ENCODE data around the gene PARVA.
"Not testable (repeated sequence)": the region's sequence is repeated elsewhere in the genome, so short reads cannot be mapped to it uniquely, and the experiment has no call there.

Gene PARVA, protein sequence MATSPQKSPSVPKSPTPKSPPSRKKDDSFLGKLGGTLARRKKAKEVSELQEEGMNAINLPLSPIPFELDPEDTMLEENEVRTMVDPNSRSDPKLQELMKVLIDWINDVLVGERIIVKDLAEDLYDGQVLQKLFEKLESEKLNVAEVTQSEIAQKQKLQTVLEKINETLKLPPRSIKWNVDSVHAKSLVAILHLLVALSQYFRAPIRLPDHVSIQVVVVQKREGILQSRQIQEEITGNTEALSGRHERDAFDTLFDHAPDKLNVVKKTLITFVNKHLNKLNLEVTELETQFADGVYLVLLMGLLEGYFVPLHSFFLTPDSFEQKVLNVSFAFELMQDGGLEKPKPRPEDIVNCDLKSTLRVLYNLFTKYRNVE

DNA sequence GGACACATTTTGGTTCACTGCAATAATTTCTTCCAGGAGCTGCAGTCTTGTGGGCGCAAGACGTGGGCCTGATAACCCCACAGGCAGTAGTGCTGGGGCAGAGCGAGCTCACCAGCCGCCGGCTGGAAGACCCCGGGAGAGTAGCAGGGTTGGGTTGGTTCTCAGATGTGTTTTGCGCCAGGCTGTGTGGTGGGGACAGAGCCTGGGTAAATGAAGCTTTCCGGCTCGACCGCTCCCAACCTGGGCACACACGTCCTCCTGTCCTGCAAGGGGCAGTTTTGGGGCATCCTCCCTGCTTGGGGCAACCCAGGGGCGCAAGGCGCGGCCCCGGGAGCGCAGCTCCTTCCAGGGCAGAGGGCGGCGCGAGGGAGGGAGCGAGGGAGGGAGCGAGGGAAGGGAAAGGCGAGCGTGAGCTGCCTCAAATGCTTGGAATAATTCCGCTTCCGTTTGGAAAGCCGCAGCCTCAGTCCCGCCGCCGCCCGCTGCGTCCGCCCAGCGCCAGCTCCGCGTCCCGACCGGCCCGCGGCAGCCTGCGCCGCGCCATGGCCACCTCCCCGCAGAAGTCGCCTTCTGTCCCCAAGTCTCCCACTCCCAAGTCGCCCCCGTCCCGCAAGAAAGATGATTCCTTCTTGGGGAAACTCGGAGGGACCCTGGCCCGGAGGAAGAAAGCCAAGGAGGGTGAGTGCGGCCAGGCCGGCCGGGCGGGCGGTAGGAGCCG lies at the start of gene PARVA:
TSS of gene PARVA (plus strand) at position 466 of the 718 bp plus-strand sequence. CDS start at position 543, 77 bp downstream.
- Mint-ChIP-seq H3K4me3 (peak within 1 kb of the TSS; percentile 67), H3K4me1 (peaks cover 7% of the 10 kb centered on the region), H3K27ac (peak within 1 kb of the TSS; percentile 38), H3K9me3 (no peaks in the 10 kb centered on the region), H3K36me3 (no peaks in the 10 kb centered on the region)
- DNase-seq (ENCODE audit: low spot score in 2 of 2) (no peak), ATAC-seq (peak; percentile 33)

DNA sequence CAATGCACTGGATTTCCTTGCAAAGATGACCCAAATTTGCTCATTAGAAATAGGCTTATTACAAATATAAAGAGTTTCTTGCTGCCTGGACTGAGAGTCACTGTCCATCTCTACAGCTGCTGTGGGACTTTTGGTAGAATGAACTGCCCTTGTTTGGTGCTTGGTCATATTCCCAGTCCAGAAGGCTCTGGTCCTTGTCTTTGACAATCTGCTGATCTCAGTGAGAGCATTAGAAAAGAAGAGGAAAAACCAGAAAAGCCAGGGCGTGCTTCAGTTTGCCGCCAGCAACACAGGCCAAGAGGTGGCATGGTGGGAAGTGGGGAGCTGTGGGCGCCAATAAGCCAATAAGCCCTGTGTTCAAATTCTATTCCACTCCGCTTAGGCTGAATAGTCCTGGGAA lies 48.2 kb upstream of the PARVA start:
- DNase-seq (ENCODE audit: low spot score in 2 of 2): no peak
- Mint-ChIP-seq H3K4me1 (no peaks in the 10 kb centered on the region), H3K4me3 (no peak overlapping the region), H3K9me3 (no peaks in the 10 kb centered on the region), H3K36me3 (peaks cover 11% of the 10 kb centered on the region), H3K27ac (no peak overlapping the region)
- no peak for ATAC-seq

DNA sequence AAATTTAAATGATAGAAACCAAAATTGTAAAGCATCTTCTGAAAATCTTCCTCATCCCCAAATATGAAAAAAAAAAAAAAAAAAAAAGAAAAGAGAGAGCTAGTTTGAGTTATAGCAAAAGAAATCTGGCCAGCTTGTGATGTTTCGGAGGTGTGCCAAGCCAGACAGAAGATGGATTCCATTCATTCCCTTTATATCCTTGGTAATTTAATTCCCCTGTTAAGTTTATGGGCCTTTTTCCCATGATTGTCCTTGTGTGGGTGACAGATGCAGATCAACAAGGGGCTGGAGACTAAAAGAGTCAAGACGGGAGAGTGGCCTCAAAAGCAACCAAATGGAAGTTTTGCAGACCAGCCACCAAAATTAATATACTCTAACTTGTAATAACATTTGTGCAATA lies 47.6 kb upstream of the PARVA start:
- H3K4me1 Mint-ChIP-seq: no peaks in the 10 kb centered on the region
- ATAC-seq (no peak), DNase-seq (ENCODE audit: low spot score in 2 of 2) (no peak)
- no peaks in the 10 kb centered on the region for H3K9me3 Mint-ChIP-seq
- H3K36me3 Mint-ChIP-seq: peaks cover 11% of the 10 kb centered on the region
- H3K4me3 Mint-ChIP-seq: no peak overlapping the region
- no peak overlapping the region for H3K27ac Mint-ChIP-seq

DNA sequence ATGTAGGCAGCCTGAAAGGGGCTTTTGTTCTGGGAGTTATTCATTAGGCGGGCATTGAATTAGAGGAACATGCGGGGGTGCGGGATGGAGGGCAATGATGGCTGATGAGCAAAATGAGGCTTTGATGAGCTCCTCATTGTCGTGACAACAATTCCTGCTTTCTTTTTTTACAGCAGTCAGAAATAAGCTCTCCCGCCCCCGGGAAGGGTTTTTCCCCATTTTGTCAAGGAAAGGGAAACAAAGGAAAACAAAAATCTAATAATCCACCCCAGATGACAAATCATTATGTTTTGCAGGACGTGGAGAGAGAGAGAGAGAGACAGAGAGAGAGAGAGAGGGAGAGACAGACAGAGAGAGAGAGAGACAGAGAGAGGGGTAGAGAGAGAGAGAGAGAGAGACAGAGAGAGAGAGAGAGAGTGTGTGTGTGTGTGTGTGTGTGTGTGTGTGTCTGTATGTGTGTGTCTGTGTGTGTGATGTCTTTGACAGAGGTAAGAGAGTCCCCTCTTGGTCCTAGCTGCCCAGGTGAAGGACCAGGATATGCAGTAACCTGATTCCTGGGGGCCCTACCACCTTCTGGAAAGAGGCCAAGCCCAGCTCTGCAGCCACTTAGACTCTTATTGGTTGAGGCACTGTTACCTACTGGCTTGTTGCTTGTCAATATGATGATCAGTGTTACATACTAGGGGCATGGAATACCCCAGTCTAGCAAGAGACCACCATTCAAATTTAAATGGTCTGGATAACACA lies 46.7 kb upstream of the PARVA start:
- H3K27ac Mint-ChIP-seq: no peak overlapping the region
- H3K4me1 Mint-ChIP-seq: no peaks in the 10 kb centered on the region
- peaks cover 8% of the 10 kb centered on the region for H3K36me3 Mint-ChIP-seq
- no peaks in the 10 kb centered on the region for H3K9me3 Mint-ChIP-seq
- DNase-seq (ENCODE audit: low spot score in 2 of 2) (no peak), ATAC-seq (no peak)
- no peak overlapping the region for H3K4me3 Mint-ChIP-seq

DNA sequence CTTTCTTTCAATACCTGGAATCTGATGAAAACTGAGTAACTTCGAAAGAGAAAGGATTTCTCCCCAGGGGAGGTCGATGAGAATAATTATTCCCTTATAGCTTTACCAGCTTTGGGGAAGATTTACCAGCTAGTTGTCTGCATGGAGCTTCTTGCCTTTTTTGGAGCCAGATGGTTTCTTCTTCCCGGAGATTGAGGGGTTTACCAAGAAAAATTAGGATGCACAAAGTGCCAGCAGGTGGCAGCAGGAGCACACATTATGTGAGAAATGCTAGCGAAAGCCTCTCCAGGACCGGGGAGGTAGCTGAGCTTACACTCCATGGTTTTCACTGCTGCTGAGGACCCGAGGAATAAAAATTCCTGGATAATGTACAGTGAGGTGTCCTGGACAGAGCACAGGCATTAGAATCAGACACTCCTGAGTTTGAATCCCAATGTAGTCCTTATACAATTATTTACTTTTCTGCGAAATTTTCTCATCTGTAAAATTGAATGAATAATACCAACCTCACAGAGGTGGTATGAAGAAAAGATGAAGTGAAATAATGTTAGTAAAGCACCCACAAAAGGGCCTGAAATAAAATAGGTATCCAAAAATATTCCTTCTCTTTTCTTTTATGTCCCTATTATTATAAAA lies 46.0 kb upstream of the PARVA start:
- ATAC-seq (no peak), DNase-seq (ENCODE audit: low spot score in 2 of 2) (peak; percentile 41 to 74)
- Mint-ChIP-seq H3K36me3 (peaks cover 6% of the 10 kb centered on the region), H3K4me1 (no peaks in the 10 kb centered on the region), H3K27ac (no peak overlapping the region), H3K4me3 (no peak overlapping the region), H3K9me3 (no peaks in the 10 kb centered on the region)

DNA sequence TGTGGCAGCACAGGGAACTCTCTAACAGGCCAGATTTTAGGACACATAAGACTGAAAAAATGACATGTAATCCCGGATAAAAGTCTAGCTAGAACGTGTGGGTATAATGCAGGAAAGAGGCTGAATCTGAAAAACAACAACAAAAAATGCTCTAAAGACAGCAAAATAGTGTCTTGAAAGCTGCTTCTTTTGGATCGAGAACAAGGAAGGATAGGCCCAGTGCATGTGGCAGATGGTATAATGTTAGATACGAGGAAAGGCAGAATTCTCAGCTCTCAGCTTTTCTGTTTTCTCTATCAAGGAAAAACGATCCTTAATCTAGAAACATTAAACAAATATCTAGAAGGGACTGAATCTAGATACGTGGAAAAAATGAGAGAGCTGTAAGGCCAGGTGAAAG lies 33.8 kb upstream of the PARVA start:
- H3K4me1 Mint-ChIP-seq: no peaks in the 10 kb centered on the region
- H3K27ac Mint-ChIP-seq: no peak overlapping the region
- no peak for DNase-seq (ENCODE audit: low spot score in 2 of 2)
- H3K9me3 Mint-ChIP-seq: no peaks in the 10 kb centered on the region
- H3K4me3 Mint-ChIP-seq: no peak overlapping the region
- ATAC-seq: no peak
- H3K36me3 Mint-ChIP-seq: no peaks in the 10 kb centered on the region

DNA sequence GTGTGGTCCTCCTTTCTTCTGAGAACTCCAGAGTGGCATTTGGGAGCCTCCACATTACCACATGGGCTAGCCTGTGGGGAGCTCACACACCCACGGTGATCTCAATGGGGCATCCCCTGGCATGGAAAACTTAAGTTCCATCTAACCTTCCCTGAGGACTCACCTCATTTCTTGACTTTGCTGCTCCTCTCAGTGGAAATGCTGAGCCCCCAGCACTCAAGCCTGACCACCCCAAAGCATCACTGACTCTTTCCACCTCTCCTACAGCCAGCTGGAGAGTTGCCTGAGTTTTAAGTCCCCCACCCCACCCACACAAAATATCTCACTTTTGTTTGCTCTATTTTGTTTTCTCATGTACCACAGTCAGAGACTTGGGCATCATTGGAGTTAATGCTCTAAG lies 23.8 kb upstream of the PARVA start:
- no peak overlapping the region for H3K4me3 Mint-ChIP-seq
- H3K9me3 Mint-ChIP-seq: no peaks in the 10 kb centered on the region
- no peak overlapping the region for H3K27ac Mint-ChIP-seq
- H3K36me3 Mint-ChIP-seq: no peaks in the 10 kb centered on the region
- no peak for DNase-seq (ENCODE audit: low spot score in 2 of 2)
- H3K4me1 Mint-ChIP-seq: peaks cover 22% of the 10 kb centered on the region
- ATAC-seq: no peak

DNA sequence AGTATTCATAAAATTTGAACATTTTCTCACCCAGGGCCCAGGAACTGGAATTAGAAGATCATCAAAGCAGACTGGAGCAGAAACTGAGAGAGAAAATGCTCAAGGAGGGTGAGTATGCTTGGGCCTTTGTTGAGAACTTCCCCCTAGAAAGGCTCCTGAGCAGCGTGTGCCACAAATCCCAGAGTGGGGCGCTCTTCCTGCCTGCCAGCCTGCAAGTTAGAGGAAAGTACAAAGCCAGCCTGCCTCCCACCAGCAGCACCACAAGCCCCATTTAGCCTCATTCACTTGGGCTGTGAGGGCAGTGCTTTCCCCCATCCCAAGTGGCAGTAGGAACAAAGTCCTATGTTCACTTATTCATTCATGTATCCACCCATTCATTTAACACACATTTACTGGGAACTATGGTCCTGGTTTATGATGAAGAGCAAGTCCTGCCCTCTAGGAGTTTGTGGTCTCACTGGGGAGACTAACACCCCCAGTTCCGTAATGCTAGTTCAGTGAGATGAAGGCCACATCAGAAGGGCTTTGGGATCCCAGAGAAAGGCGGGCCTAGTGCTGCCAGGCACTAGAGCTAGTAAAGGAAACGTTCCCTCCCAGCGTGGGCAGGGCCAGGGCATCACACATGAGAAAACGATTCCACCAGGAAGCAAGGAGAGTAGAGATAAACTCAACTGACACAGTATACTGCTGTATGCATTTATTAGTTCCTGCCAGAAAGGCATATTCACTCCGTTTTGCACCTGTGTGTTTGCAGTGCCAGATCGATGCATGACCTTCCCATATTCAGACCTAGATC lies 22.4 kb upstream of the PARVA start:
- H3K4me1 Mint-ChIP-seq: peaks cover 22% of the 10 kb centered on the region
- H3K4me3 Mint-ChIP-seq: no peak overlapping the region
- DNase-seq (ENCODE audit: low spot score in 2 of 2): no peak
- no peaks in the 10 kb centered on the region for H3K36me3 Mint-ChIP-seq
- peak overlapping the region; percentile 24 for H3K27ac Mint-ChIP-seq
- no peaks in the 10 kb centered on the region for H3K9me3 Mint-ChIP-seq
- no peak for ATAC-seq

DNA sequence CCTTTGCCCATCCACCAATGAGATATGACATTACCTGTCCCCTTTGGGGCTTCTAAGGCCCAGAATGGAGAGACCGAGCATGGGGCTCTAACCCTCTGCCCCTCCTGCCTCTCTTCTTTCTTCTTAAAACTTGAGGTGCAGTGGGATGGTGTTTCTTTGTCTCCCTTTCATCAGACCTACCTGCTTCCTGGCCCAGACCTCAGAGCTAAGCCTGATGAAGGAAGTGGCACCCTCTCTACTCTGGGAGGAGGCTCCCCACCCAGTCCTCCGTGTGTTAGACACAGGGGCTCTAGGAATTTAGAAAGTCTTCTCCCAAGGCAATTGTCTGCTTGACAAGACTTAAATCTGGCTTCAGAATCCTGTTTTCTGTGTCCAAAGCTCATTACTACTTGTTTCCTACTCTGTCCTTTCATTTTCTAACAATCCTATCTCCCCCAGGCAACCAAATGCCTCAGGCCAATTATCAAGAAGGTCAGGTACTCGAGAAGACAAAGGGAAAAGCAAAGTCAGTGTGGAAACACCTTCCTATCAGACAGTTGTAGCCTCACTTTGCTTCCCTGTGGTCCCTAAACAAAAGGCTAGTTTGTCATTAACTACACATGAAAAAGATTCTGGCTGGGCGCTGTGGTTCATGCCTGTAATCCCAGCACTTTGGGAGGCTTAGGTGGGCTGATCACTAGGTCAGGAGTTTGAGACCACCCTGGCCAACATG lies 20.3 kb upstream of the PARVA start:
- peak; percentile 47 for ATAC-seq
- no peaks in the 10 kb centered on the region for H3K36me3 Mint-ChIP-seq

DNA sequence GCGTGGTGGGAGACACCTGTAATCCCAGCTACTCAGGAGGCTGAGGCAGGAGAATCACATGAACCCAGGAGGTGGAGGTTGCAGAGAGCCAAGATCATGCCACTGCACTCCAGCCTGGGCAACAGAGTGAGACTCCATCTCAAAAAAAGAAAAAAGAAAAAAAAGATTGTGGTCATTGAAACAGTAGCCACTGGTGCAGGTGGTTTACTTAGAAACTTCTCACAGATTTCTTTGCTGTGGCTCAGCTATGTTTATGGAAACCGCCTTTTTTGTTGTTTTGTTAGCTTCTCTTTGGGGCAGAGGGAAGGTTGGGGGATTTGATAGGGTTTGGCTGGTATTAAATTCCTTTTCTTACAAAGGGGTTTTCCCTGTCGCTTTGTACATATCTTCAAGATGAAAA lies 19.7 kb upstream of the PARVA start:
- not testable (repeated sequence) for H3K36me3 Mint-ChIP-seq; H3K9me3 Mint-ChIP-seq; H3K27ac Mint-ChIP-seq; H3K4me3 Mint-ChIP-seq; ATAC-seq; DNase-seq (ENCODE audit: low spot score in 2 of 2)
- peaks cover 36% of the 10 kb centered on the region for H3K4me1 Mint-ChIP-seq

More for the DNA sequence above, 20.3 kb upstream of the PARVA start:
- Mint-ChIP-seq H3K9me3 (no peaks in the 10 kb centered on the region), H3K4me1 (peaks cover 30% of the 10 kb centered on the region), H3K4me3 (no peak overlapping the region), H3K27ac (peak overlapping the region; percentile 63)
- DNase-seq (ENCODE audit: low spot score in 2 of 2): no peak

DNA sequence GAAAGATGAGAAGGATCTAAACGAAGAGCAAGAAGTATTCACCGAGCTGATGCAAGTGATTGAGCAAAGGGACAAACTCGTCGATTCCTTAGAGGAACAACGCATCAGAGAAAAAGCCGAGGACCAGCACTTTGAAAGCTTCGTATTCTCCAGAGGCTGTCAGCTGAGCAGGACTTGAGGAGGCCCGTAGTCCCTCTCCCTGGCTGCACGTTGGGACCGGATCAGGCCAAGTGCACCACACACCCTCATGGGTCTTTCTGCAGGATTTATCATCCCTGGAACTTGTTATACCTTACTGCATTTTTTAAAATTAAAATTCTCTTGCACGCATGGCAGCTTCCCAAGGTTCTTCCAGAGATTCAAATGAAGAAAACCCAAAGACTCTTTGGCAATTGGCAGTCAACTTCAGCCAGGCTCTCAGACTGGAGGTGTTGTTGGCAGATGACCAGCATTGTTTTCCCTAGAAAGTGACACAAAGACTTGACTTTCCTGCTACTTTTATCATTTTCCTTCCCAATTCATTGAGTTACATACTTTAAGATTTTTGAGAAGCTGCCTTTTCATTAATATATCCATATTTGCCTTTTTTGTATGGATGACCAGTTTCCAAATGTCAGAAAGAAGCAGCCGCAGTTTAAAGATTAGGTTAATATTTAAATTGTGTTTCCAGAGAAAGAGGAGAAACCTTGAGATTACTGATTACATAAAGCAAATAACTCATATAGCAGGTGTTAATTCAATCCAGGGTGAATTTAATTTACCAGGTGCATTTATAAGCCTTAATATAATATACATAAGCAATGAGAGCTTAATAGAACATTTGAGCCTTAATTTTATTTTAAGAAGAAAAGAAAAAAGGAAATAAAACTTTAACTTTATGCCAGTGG lies 18.8 kb upstream of the PARVA start:
- DNase-seq (ENCODE audit: low spot score in 2 of 2) (no peak), ATAC-seq (no peak)
- no peaks in the 10 kb centered on the region for H3K9me3 Mint-ChIP-seq
- no peaks in the 10 kb centered on the region for H3K36me3 Mint-ChIP-seq
- peak overlapping the region; percentile 23 for H3K27ac Mint-ChIP-seq
- no peak overlapping the region for H3K4me3 Mint-ChIP-seq
- peaks cover 40% of the 10 kb centered on the region for H3K4me1 Mint-ChIP-seq

DNA sequence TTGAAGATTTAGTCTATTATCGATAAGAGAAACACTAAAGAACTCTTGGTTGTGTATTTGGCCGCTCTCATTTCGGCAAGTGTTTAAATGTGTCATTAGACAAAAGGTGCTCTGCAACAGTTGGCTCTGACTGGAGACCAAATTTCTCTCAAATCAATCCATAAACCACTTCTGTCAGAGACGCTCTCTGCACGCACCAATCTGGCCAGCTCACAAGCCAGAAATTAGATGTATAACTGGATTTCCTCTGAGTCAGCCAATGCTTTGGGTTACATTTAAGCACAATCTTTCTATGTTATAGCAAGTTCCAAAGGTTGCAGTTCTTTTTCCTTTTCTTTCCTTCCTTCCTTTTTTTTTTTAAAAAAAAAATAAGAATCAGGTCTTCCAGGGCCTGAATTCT lies 17.6 kb upstream of the PARVA start:
- Mint-ChIP-seq H3K9me3 (no peaks in the 10 kb centered on the region), H3K4me1 (peaks cover 48% of the 10 kb centered on the region)

DNA sequence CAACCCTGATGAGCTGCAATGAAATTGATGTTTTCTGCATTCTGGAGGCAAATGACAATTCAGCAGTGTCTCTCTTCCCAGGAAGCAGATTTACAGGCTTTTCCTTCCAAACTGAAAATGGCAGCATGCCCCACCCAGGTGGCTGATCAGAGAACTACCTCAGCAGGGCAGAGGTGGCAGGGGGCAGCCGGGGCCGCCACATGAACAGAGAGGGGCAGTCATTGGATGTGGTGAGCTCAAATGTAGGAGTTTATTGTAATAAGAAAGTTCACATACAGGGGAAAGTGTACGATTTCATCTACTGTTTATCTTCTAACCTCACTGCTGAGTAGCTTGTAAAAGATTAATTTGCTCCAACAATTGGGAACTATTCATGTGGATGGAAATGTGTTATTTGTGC lies 15.7 kb upstream of the PARVA start:
- no peak overlapping the region for H3K4me3 Mint-ChIP-seq
- H3K4me1 Mint-ChIP-seq: peaks cover 52% of the 10 kb centered on the region
- peak overlapping the region; percentile 86 for H3K27ac Mint-ChIP-seq
- H3K36me3 Mint-ChIP-seq: no peaks in the 10 kb centered on the region
- ATAC-seq (no peak), DNase-seq (ENCODE audit: low spot score in 2 of 2) (no peak)
- no peaks in the 10 kb centered on the region for H3K9me3 Mint-ChIP-seq

More for the DNA sequence above, 17.6 kb upstream of the PARVA start:
- no peak for DNase-seq (ENCODE audit: low spot score in 2 of 2)
- ATAC-seq: no peak
- Mint-ChIP-seq H3K27ac (no peak overlapping the region), H3K36me3 (no peaks in the 10 kb centered on the region), H3K4me3 (no peak overlapping the region)
